Measurements from ENCODE around the gene LNX1.
A peak's percentile ranks its signal among the peaks of the same experiment; 100 is the strongest.

The LNX1 gene

GRCh38 chr4:53573696-53574095 lies 17.6 kb downstream of the LNX1 start:
- no peaks in the 10 kb centered on the region for H3K9me3 ChIP-seq (ENCODE audit: insufficient read depth, low read depth, low read length)
- H3K79me1 ChIP-seq (ENCODE audit: low read length): no peaks in the 10 kb centered on the region
- no peak overlapping the region for H3K14ac ChIP-seq (ENCODE audit: low read length)
- no peak overlapping the region for H2AK5ac ChIP-seq (ENCODE audit: low read length)
- H2BK120ac ChIP-seq (ENCODE audit: insufficient read depth, low read length, poor library complexity): no peak overlapping the region
- no peak overlapping the region for H4K12ac ChIP-seq (ENCODE audit: low read depth, low read length)
- no peak overlapping the region for H2BK5ac ChIP-seq (ENCODE audit: low read depth, low read length, poor library complexity)
- H3K18ac ChIP-seq (ENCODE audit: low read length): no peak overlapping the region
- H3K4ac ChIP-seq (ENCODE audit: low read depth, low read length): no peak overlapping the region
- DNase-seq: no peak
- peaks cover 0 to 11% of the 10 kb centered on the region in 2 experiments for H3K4me1 ChIP-seq (ENCODE audit: control insufficient read depth in 1 of 2, insufficient read depth in 2 of 2, low read length in 2 of 2)
- H3K4me3 ChIP-seq (ENCODE audit: low read depth, low read length): no peak overlapping the region
- no peak overlapping the region for H3K27ac ChIP-seq (ENCODE audit: low read depth, low read length)
- H3K27me3 ChIP-seq (ENCODE audit: insufficient read depth, low read length): no peaks in the 10 kb centered on the region
- H3K79me2 ChIP-seq (ENCODE audit: control insufficient read depth, insufficient read depth, low read length, poor library complexity): peaks cover 2% of the 10 kb centered on the region
- H3K23ac ChIP-seq (ENCODE audit: low read length): no peak overlapping the region
- H3K9ac ChIP-seq (ENCODE audit: low read length): no peak overlapping the region
- H4K91ac ChIP-seq (ENCODE audit: low read depth, low read length): no peak overlapping the region
- no peak overlapping the region for H2BK12ac ChIP-seq (ENCODE audit: low read length)
- peaks cover 2 to 4% of the 10 kb centered on the region in 2 experiments for H3K36me3 ChIP-seq (ENCODE audit: control insufficient read depth in 1 of 2, insufficient read depth in 2 of 2, low read length in 2 of 2)
- no CpG with 5 or more reads among the region's 3 CpGs for WGBS (ENCODE audit: extremely low coverage, insufficient coverage, insufficient read length)
- H4K8ac ChIP-seq (ENCODE audit: low read depth, low read length): no peak overlapping the region
- H3K4me2 ChIP-seq (ENCODE audit: low read length): no peak overlapping the region
- H2AFZ ChIP-seq (ENCODE audit: insufficient read depth, low read length, poor library complexity): no peak overlapping the region

GRCh38 chr4:53572600-53572994 lies 18.7 kb downstream of the LNX1 start:
- Histone ChIP-seq H3K9ac (ENCODE audit: low read length) (no peak overlapping the region), H3K14ac (ENCODE audit: low read length) (no peak overlapping the region), H3K9me3 (ENCODE audit: insufficient read depth, low read depth, low read length) (no peaks in the 10 kb centered on the region), H2BK120ac (ENCODE audit: insufficient read depth, low read length, poor library complexity) (no peak overlapping the region), H3K4me1 (ENCODE audit: control insufficient read depth in 1 of 2, insufficient read depth in 2 of 2, low read length in 2 of 2) (peaks cover 0 to 11% of the 10 kb centered on the region in 2 experiments), H4K8ac (ENCODE audit: low read depth, low read length) (no peak overlapping the region), H3K4me3 (ENCODE audit: low read depth, low read length) (peak overlapping the region; percentile 54), H3K27me3 (ENCODE audit: insufficient read depth, low read length) (no peaks in the 10 kb centered on the region), H3K18ac (ENCODE audit: low read length) (no peak overlapping the region), H4K91ac (ENCODE audit: low read depth, low read length) (no peak overlapping the region), H3K79me2 (ENCODE audit: control insufficient read depth, insufficient read depth, low read length, poor library complexity) (peaks cover 2% of the 10 kb centered on the region), H2AK5ac (ENCODE audit: low read length) (no peak overlapping the region), H3K27ac (ENCODE audit: low read depth, low read length) (no peak overlapping the region), H2BK12ac (ENCODE audit: low read length) (no peak overlapping the region), H3K23ac (ENCODE audit: low read length) (no peak overlapping the region), H3K79me1 (ENCODE audit: low read length) (no peaks in the 10 kb centered on the region), H2AFZ (ENCODE audit: insufficient read depth, low read length, poor library complexity) (no peak overlapping the region), H2BK5ac (ENCODE audit: low read depth, low read length, poor library complexity) (no peak overlapping the region), H3K36me3 (ENCODE audit: control insufficient read depth in 1 of 2, insufficient read depth in 2 of 2, low read length in 2 of 2) (peaks cover 2 to 4% of the 10 kb centered on the region in 2 experiments), H3K4ac (ENCODE audit: low read depth, low read length) (no peak overlapping the region), H4K12ac (ENCODE audit: low read depth, low read length) (no peak overlapping the region), H3K4me2 (ENCODE audit: low read length) (no peak overlapping the region)
- no peak for DNase-seq
- WGBS (ENCODE audit: extremely low coverage, insufficient coverage, insufficient read length): no CpG with 5 or more reads among the region's 2 CpGs

- Histone ChIP-seq H2AFZ (ENCODE audit: insufficient read depth, low read length, poor library complexity) (no peak overlapping the region), H2BK12ac (ENCODE audit: low read length) (no peak overlapping the region), H3K79me1 (ENCODE audit: low read length) (no peaks in the 10 kb centered on the region), H3K4me3 (ENCODE audit: low read depth, low read length) (no peak overlapping the region), H3K4me2 (ENCODE audit: low read length) (no peak overlapping the region), H3K27me3 (ENCODE audit: insufficient read depth, low read length) (no peaks in the 10 kb centered on the region), H3K4ac (ENCODE audit: low read depth, low read length) (no peak overlapping the region), H2BK120ac (ENCODE audit: insufficient read depth, low read length, poor library complexity) (no peak overlapping the region), H3K9me3 (ENCODE audit: insufficient read depth, low read depth, low read length) (no peaks in the 10 kb centered on the region), H2AK5ac (ENCODE audit: low read length) (no peak overlapping the region), H3K79me2 (ENCODE audit: control insufficient read depth, insufficient read depth, low read length, poor library complexity) (peaks cover 2% of the 10 kb centered on the region), H3K36me3 (ENCODE audit: control insufficient read depth in 1 of 2, insufficient read depth in 2 of 2, low read length in 2 of 2) (peaks cover 2 to 4% of the 10 kb centered on the region in 2 experiments), H3K27ac (ENCODE audit: low read depth, low read length) (no peak overlapping the region), H4K12ac (ENCODE audit: low read depth, low read length) (no peak overlapping the region), H2BK5ac (ENCODE audit: low read depth, low read length, poor library complexity) (no peak overlapping the region), H3K23ac (ENCODE audit: low read length) (no peak overlapping the region), H4K91ac (ENCODE audit: low read depth, low read length) (no peak overlapping the region), H3K14ac (ENCODE audit: low read length) (no peak overlapping the region), H3K9ac (ENCODE audit: low read length) (no peak overlapping the region), H3K18ac (ENCODE audit: low read length) (no peak overlapping the region), H3K4me1 (ENCODE audit: control insufficient read depth in 1 of 2, insufficient read depth in 2 of 2, low read length in 2 of 2) (peaks cover 0 to 11% of the 10 kb centered on the region in 2 experiments), H4K8ac (ENCODE audit: low read depth, low read length) (no peak overlapping the region)
- no peak for DNase-seq
- no CpG with 5 or more reads among the region's 5 CpGs for WGBS (ENCODE audit: extremely low coverage, insufficient coverage, insufficient read length)
Observed at GRCh38 chr4:53571936-53572599, 19.2 kb downstream of the LNX1 start.

- Histone ChIP-seq H3K18ac (ENCODE audit: low read length) (no peak overlapping the region), H2BK120ac (ENCODE audit: insufficient read depth, low read length, poor library complexity) (no peak overlapping the region), H3K4me2 (ENCODE audit: low read length) (no peak overlapping the region), H3K4me1 (ENCODE audit: control insufficient read depth in 1 of 2, insufficient read depth in 2 of 2, low read length in 2 of 2) (peaks cover 2 to 3% of the 10 kb centered on the region in 2 experiments), H3K79me2 (ENCODE audit: control insufficient read depth, insufficient read depth, low read length, poor library complexity) (no peaks in the 10 kb centered on the region), H3K27ac (ENCODE audit: low read depth, low read length) (no peak overlapping the region), H4K12ac (ENCODE audit: low read depth, low read length) (no peak overlapping the region), H3K4ac (ENCODE audit: low read depth, low read length) (no peak overlapping the region), H3K79me1 (ENCODE audit: low read length) (no peaks in the 10 kb centered on the region), H3K4me3 (ENCODE audit: low read depth, low read length) (no peak overlapping the region), H2AK5ac (ENCODE audit: low read length) (no peak overlapping the region), H2BK12ac (ENCODE audit: low read length) (no peak overlapping the region), H3K9me3 (ENCODE audit: insufficient read depth, low read depth, low read length) (no peaks in the 10 kb centered on the region), H4K91ac (ENCODE audit: low read depth, low read length) (no peak overlapping the region), H3K23ac (ENCODE audit: low read length) (no peak overlapping the region), H4K8ac (ENCODE audit: low read depth, low read length) (no peak overlapping the region), H3K9ac (ENCODE audit: low read length) (no peak overlapping the region), H3K36me3 (ENCODE audit: control insufficient read depth in 1 of 2, insufficient read depth in 2 of 2, low read length in 2 of 2) (no peaks in the 10 kb centered on the region), H2BK5ac (ENCODE audit: low read depth, low read length, poor library complexity) (no peak overlapping the region), H3K14ac (ENCODE audit: low read length) (no peak overlapping the region), H2AFZ (ENCODE audit: insufficient read depth, low read length, poor library complexity) (no peak overlapping the region), H3K27me3 (ENCODE audit: insufficient read depth, low read length) (no peaks in the 10 kb centered on the region)
- no CpG with 5 or more reads among the region's 4 CpGs for WGBS (ENCODE audit: extremely low coverage, insufficient coverage, insufficient read length)
- no peak for DNase-seq
Observed at GRCh38 chr4:53563824-53564223, 27.5 kb downstream of the LNX1 start.
